ENCODE results near the gene LRCH4. TPM values are rescaled to one million over a fixed set of nuclear protein-coding genes. Genes with fewer than 3 reads are reported as not detected.

Gene LRCH4
- total and polyA plus RNA-seq, 2 of the 13 experiments (the other 11 are each of a cell fraction or from before 2014, with no cell fraction given), result 7.0 to 9.3 TPM

DNA sequence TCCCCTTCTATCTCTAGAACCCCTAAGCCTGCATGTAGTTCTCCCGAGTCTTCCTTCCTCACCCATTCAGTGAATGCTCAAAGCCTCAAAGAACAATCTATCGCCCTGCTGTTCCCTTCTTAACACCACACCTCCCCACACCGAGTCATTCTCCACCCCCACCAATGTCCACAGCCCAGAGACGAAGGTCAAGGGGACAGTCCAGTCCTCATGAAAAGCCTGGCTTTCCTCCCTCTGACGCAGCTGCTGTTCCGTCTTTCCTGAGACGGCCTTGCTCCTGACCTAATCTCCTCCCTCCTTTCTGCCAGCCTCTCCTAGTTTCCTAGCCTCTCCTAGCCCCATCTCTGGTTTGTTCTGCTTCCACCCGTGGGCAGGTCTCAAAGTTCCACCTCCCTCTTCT is 35.6 kb upstream of the LRCH4 start:
- Histone ChIP-seq H3K9me3 (ENCODE audit: low read length) (no peaks in the 10 kb centered on the region), H3K4me2 (ENCODE audit: low read depth, low read length) (peak overlapping the region; percentile 37), H3K27me3 (ENCODE audit: control insufficient read depth in 1 of 2, insufficient read depth in 2 of 2, low read length in 2 of 2) (no peaks in the 10 kb centered on the region), H2AFZ (ENCODE audit: low read length) (no peak overlapping the region), H3K4me1 (ENCODE audit: insufficient read depth, low read length) (peaks cover 21% of the 10 kb centered on the region), H3K27ac (ENCODE audit: extremely low read length, insufficient read depth, low read length) (peak overlapping the region; percentile 50), H3K36me3 (replicated peaks in 1 of 2; ENCODE audit: control insufficient read depth in 1 of 2, insufficient read depth in 2 of 2, low read length in 2 of 2) (peaks cover 0 to 4% of the 10 kb centered on the region in 2 experiments; a peak in 2 of 5 replicates), H3K9ac (ENCODE audit: insufficient read depth, low read depth, low read length) (no peak overlapping the region), H3K79me2 (ENCODE audit: insufficient read depth, low read length) (no peaks in the 10 kb centered on the region), H4K20me1 (ENCODE audit: insufficient read depth, low read length) (no peaks in the 10 kb centered on the region), H3K4me3 (replicated peaks in 1 of 3; ENCODE audit: insufficient read depth in 1 of 3, low read depth in 2 of 3, low read length in 3 of 3) (no peak overlapping the region)
- WGBS (ENCODE audit: low lambda C conversion rate), result 8% methylated on average over 8 of the region's 8 CpGs
- peak; percentile 56 for FAIRE-seq
- ChIA-PET CTCF (ENCODE audit: low intra/inter-chr PET ratio, low total read pairs) (no interaction called here), POLR2A (interaction anchor here (1.0 to 2.7 kb wide), 9 partner anchors 9 to 84 kb away, joined by 3 to 20 read pairs (median 4); partner anchors contain the start of genes FBXO24, LRCH4, MOSPD3 and POP7)
- ATAC-seq, result peak; percentile 82
- no TSS peak for BruUV-seq (replicated peaks)
- in situ Hi-C loops (cut with HindIII; ENCODE audit: extremely low pct_ligation_motif_present, low pct_unique_long_range_greater_than_20kb) (no loop called here), intact Hi-C loops (cut with micrococcal nuclease; ENCODE audit: unreplicated experiment) (no loop called here)
- DNase-seq (ENCODE audit: low spot score), result peak; percentile 41
- TF ChIP-seq ZNF281 (CRISPR knock-in tag; IDR thresholded peaks at IDR 0.05; ENCODE audit: borderline replicate concordance), result peak; percentile 93
- TF ChIP-seq RXRB (CRISPR knock-in tag; IDR thresholded peaks at IDR 0.05; ENCODE audit: borderline replicate concordance), result peak; percentile 20; the same call in 1 of the 2 replicates
- peak; percentile 32 for TF ChIP-seq XRCC5 (optimal IDR thresholded peaks at IDR 0.05; ENCODE audit: low read length)
- TF ChIP-seq, protein P1, sequence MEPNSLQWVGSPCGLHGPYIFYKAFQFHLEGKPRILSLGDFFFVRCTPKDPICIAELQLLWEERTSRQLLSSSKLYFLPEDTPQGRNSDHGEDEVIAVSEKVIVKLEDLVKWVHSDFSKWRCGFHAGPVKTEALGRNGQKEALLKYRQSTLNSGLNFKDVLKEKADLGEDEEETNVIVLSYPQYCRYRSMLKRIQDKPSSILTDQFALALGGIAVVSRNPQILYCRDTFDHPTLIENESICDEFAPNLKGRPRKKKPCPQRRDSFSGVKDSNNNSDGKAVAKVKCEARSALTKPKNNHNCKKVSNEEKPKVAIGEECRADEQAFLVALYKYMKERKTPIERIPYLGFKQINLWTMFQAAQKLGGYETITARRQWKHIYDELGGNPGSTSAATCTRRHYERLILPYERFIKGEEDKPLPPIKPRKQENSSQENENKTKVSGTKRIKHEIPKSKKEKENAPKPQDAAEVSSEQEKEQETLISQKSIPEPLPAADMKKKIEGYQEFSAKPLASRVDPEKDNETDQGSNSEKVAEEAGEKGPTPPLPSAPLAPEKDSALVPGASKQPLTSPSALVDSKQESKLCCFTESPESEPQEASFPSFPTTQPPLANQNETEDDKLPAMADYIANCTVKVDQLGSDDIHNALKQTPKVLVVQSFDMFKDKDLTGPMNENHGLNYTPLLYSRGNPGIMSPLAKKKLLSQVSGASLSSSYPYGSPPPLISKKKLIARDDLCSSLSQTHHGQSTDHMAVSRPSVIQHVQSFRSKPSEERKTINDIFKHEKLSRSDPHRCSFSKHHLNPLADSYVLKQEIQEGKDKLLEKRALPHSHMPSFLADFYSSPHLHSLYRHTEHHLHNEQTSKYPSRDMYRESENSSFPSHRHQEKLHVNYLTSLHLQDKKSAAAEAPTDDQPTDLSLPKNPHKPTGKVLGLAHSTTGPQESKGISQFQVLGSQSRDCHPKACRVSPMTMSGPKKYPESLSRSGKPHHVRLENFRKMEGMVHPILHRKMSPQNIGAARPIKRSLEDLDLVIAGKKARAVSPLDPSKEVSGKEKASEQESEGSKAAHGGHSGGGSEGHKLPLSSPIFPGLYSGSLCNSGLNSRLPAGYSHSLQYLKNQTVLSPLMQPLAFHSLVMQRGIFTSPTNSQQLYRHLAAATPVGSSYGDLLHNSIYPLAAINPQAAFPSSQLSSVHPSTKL (CRISPR knock-in tag; IDR thresholded peaks at IDR 0.05), result peak; percentile 11; the same call in 1 of the 2 replicates
- 0 out of 2 replicates have a peak, but pooled peaks have one; percentile 36 for TF ChIP-seq AKAP8 (CRISPR knock-in tag; IDR thresholded peaks at IDR 0.05)
- TF ChIP-seq SAP130 (CRISPR knock-in tag; IDR thresholded peaks at IDR 0.05; ENCODE audit: low read depth), result peak; percentile 43
- TF ChIP-seq ZBTB20 (CRISPR knock-in tag; IDR thresholded peaks at IDR 0.05; ENCODE audit: borderline replicate concordance, low read depth), result no peak
- no peak for TF ChIP-seq MTF2 (CRISPR knock-in tag; IDR thresholded peaks at IDR 0.05; ENCODE audit: borderline replicate concordance)
- no peak for TF ChIP-seq ZNF780A (CRISPR knock-in tag; IDR thresholded peaks at IDR 0.05)
- TF ChIP-seq NR2F6 (IDR thresholded peaks at IDR 0.05), result 0 out of 2 replicates have a peak, but pooled peaks have one; percentile 7
- peak; percentile 74 for TF ChIP-seq NR2F6 (CRISPR knock-in tag; IDR thresholded peaks at IDR 0.05)
- TF ChIP-seq TMF1 (CRISPR knock-in tag; IDR thresholded peaks at IDR 0.05; ENCODE audit: low read depth), result no peak
- no peak for TF ChIP-seq ZNF431 (CRISPR knock-in tag; IDR thresholded peaks at IDR 0.05; ENCODE audit: borderline replicate concordance, low read depth)
- TF ChIP-seq SNRNP70 (IDR thresholded peaks at IDR 0.05; ENCODE audit: low read depth, low read length), result no peak
- peak; percentile 38; the same call in 1 of the 2 replicates for TF ChIP-seq SP4 (CRISPR knock-in tag; IDR thresholded peaks at IDR 0.05)
- peak; percentile 47; the same call in 1 of the 2 replicates for TF ChIP-seq TARDBP (CRISPR knock-in tag; IDR thresholded peaks at IDR 0.05)
- TF ChIP-seq U2AF1 (optimal IDR thresholded peaks at IDR 0.05; ENCODE audit: low read depth, low read length), result no peak
- no peak for TF ChIP-seq SMARCE1 (IDR thresholded peaks at IDR 0.05; ENCODE audit: borderline replicate concordance)

Data from HepG2 (cell line).